A375 (cell line): ENCODE data around the gene CHRNA5. TPM values are rescaled to one million over a fixed set of nuclear protein-coding genes. Genes with fewer than 3 reads are reported as not detected.

Experiments
- small RNA-seq: library from RNA; depleted of rRNA; stranded (forward); fragments of <200 nt; gene quantifications from one replicate; pipeline ENCODE3, GENCODE V24; 2014
- total RNA-seq: library from RNA; depleted of rRNA; stranded (reverse); fragments of >200 nt; shearing (Covaris generic); gene quantifications from 2 replicates; pipeline ENCODE4 v1.2.3, GENCODE V29; 2014; rRNA removed

CHRNA5 gene
- 2.8 and 8.1 TPM in 2 replicates for total RNA-seq

DNA sequence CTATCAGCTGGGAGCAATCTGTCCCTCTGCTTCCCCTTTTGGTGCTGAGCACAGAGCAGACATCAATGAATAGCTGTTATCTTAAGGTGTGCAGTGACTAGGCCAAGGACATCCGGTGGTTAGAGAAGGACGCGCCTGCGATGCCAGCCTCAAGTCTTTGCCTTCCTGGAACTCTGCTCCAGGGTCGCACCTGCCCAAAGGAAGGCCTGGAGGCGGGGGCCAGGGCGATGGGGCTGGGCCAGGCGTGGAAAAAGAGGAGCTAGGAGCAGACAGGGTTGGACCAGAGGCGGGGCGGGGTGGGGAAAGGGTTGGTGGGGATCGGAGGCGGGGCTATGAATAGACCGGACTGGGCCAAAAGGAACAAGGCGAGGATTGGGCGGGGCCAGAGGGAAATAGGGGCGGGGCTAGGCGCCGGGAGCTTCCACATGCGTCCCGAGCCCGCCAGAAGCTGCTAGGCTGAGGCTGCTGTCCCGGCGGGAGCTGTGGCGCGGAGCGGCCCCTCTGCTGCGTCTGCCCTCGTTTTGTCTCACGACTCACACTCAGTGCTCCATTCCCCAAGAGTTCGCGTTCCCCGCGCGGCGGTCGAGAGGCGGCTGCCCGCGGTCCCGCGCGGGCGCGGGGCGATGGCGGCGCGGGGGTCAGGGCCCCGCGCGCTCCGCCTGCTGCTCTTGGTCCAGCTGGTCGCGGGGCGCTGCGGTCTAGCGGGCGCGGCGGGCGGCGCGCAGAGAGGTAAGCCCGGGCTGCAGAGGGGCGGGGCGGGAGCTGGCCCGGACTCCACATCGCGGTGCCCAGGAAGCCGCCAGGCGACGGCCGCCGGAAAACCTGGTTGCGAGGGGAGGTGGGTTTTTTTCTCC is at the start of gene CHRNA5:
TSS of gene CHRNA5 (plus strand) at position 424 of the 854 bp plus-strand sequence. CDS start at position 624, 200 bp downstream.

GRCh38 chr15:78540141-78540870 is 25.0 kb upstream of the CHRNA5 start, which contains the start of gene PSMA4:
TSS of gene PSMA4 (plus strand) at chr15:78540444. CDS start at chr15:78541928, 1,484 bp downstream.

GRCh38 chr15:78620527-78621421 is 55.5 kb downstream of the CHRNA5 start, which contains the start of gene CHRNA3:
TSS of gene CHRNA3 (minus strand) at chr15:78620996. CDS start at chr15:78620794, 202 bp downstream.

GRCh38 chr15:78641102-78641748 is 75.9 kb downstream of the CHRNA5 start, which contains the start of gene CHRNB4:
TSS of gene CHRNB4 (minus strand) at chr15:78641210. CDS start at chr15:78641133, 77 bp downstream.

Small RNA genes within 50 kb of the gene (small RNA-seq; reads per million reads assigned to genes)
- gene AC067863.2 = not detected

Other genes with a start within 250 kb of the CHRNA5 start
- not detected in 2 replicates for gene CRABP1, start 225.2 kb upstream of the CHRNA5 start, total RNA-seq
- 12.9 and 13.5 TPM in 2 replicates for gene IREB2, start 127.3 kb upstream of the CHRNA5 start, total RNA-seq
- gene HYKK, start 57.9 kb upstream of the CHRNA5 start, total RNA-seq = 0.98 and 3.7 TPM in 2 replicates
- gene PSMA4, start 25.1 kb upstream of the CHRNA5 start, total RNA-seq = 169 and 183 TPM in 2 replicates
- gene CHRNA3, start 55.5 kb downstream of the CHRNA5 start, total RNA-seq = not detected in 2 replicates
- not detected in 2 replicates for gene CHRNB4, start 75.7 kb downstream of the CHRNA5 start, total RNA-seq
- 2.0 and 2.3 TPM in 2 replicates for gene ADAMTS7, start 245.9 kb downstream of the CHRNA5 start, total RNA-seq